Neural cell (in vitro differentiated cells): ENCODE measurements around the gene ANKS1B. TPM values are rescaled to one million over a fixed set of nuclear protein-coding genes. Genes with fewer than 3 reads are reported as not detected.
"Not testable (repeated sequence)": the region's sequence is repeated elsewhere in the genome, so short reads cannot be mapped to it uniquely, and the experiment has no call there.

ENCODE experiments used
- H2AFZ ChIP-seq: fragments of 200-600, 300-800 bp; sonication (generic), shearing (Covaris generic); 2 replicates; pipeline ENCODE4 v1.6.0; 2014; ENCODE audit warnings: low read depth, mild to moderate bottlenecking, antibody characterized with exemption, low read length, moderate library complexity
- H3F3A ChIP-seq: fragments of 200-600 bp; shearing (Covaris generic); 2 replicates; pipeline ENCODE4 v1.6.1; 2016; ENCODE audit warnings: mild to moderate bottlenecking, moderate library complexity, mixed read lengths, antibody characterized with exemption, low read length; ENCODE audit not compliant: insufficient read depth, poor library complexity, severe bottlenecking
- H3K27ac ChIP-seq: fragments of 200-600, 300-800 bp; sonication (generic), shearing (Covaris generic); 2 replicates; pipeline ENCODE4 v1.5.1; 2014; ENCODE audit warnings: mild to moderate bottlenecking, low read length, moderate library complexity
- H3K27me3 ChIP-seq: fragments of 300-800, 200-600 bp; sonication (generic), shearing (Covaris generic); 2 replicates; pipeline ENCODE4 v1.6.0; 2014; ENCODE audit warnings: mild to moderate bottlenecking, low read depth, low read length, moderate library complexity; ENCODE audit not compliant: insufficient read depth
- H3K36me3 ChIP-seq: fragments of 300-800, 200-600 bp; sonication (generic), shearing (Covaris generic); 2 replicates; pipeline ENCODE4 v1.5.1; 2014; ENCODE audit warnings: mild to moderate bottlenecking, antibody characterized with exemption, low read length, moderate library complexity; ENCODE audit not compliant: insufficient read depth
- H3K4me2 ChIP-seq: fragments of 300-800, 200-600 bp; sonication (generic), shearing (Covaris generic); 2 replicates; pipeline ENCODE4 v1.6.0; 2014; ENCODE audit warnings: mild to moderate bottlenecking, low read length
- H3K4me3 ChIP-seq: fragments of 300-800, 200-600 bp; sonication (generic), shearing (Covaris generic); 2 replicates; pipeline ENCODE4 v1.5.1; 2014; ENCODE audit warnings: mild to moderate bottlenecking, low read length, moderate library complexity
- H3K79me2 ChIP-seq: fragments of 200-600 bp; shearing (Covaris generic); replicated peaks from 2 replicates; pipeline ENCODE4 v1.6.0; 2014; ENCODE audit warnings: mild to moderate bottlenecking, low read length, moderate library complexity; ENCODE audit not compliant: insufficient read depth
- H3K9ac ChIP-seq: fragments of 300-800, 200-600 bp; sonication (generic), shearing (Covaris generic); 2 replicates; pipeline ENCODE4 v1.6.1; 2016; ENCODE audit warnings: mild to moderate bottlenecking, low read length, mixed read lengths
- H3K9me2 ChIP-seq: fragments of 200-600 bp; shearing (Covaris generic); 2 replicates; pipeline ENCODE4 v1.6.1; 2016; ENCODE audit warnings: mild to moderate bottlenecking, low read length, mixed read lengths; ENCODE audit not compliant: insufficient read depth
- H3K9me3 ChIP-seq: fragments of 200-600, 300-800 bp; sonication (generic), shearing (Covaris generic); 2 replicates; pipeline ENCODE4 v1.6.1; 2016; ENCODE audit warnings: mild to moderate bottlenecking, mixed run types, low read length, moderate library complexity, mixed read lengths
- H4K20me1 ChIP-seq: fragments of 200-600 bp; shearing (Covaris generic); 2 replicates; pipeline ENCODE4 v1.6.1; 2016; ENCODE audit warnings: mild to moderate bottlenecking, mixed run types; ENCODE audit not compliant: insufficient read depth
- CTCF ChIP-seq: fragments of 450-650 bp; IDR thresholded peaks from 2 replicates; pipeline ENCODE4 v1.5.1; 2014; ENCODE audit warnings: antibody characterized with exemption, mild to moderate bottlenecking, moderate library complexity; ENCODE audit not compliant: poor library complexity, severe bottlenecking
- EP300 ChIP-seq: fragments of 450-650 bp; conservative IDR thresholded peaks from 2 replicates; pipeline ENCODE4 v1.6.1; 2014; ENCODE audit warnings: antibody characterized with exemption, mild to moderate bottlenecking, moderate library complexity; ENCODE audit not compliant: poor library complexity, severe bottlenecking
- EZH2 ChIP-seq: fragments of 200-600, 300-800 bp; shearing (Covaris generic), sonication (generic); IDR thresholded peaks from 2 replicates; pipeline ENCODE4 v1.6.1; 2014; ENCODE audit warnings: antibody characterized with exemption, low read length, borderline replicate concordance, mild to moderate bottlenecking; ENCODE audit not compliant: insufficient read depth, poor library complexity, severe bottlenecking
- MXI1 ChIP-seq: fragments of 450-650 bp; conservative IDR thresholded peaks from 2 replicates; pipeline ENCODE4 v1.6.1; 2014; ENCODE audit warnings: antibody characterized with exemption, mild to moderate bottlenecking; ENCODE audit not compliant: poor library complexity, severe bottlenecking
- POLR2AphosphoS5 ChIP-seq: IDR thresholded peaks from 2 replicates; pipeline ENCODE4 v1.6.1; 2012
- RAD21 ChIP-seq: fragments of 450-650 bp; conservative IDR thresholded peaks from 2 replicates; pipeline ENCODE4 v1.6.1; 2014; ENCODE audit warnings: antibody characterized with exemption, mild to moderate bottlenecking, moderate library complexity
- REST ChIP-seq: IDR thresholded peaks from 2 replicates; pipeline ENCODE4 v1.6.1; 2012; ENCODE audit warnings: borderline replicate concordance
- SMC3 ChIP-seq: fragments of 450-650 bp; conservative IDR thresholded peaks from 2 replicates; pipeline ENCODE4 v1.6.1; 2014; ENCODE audit warnings: antibody characterized with exemption, mild to moderate bottlenecking, moderate library complexity; ENCODE audit not compliant: poor library complexity
- TAF1 ChIP-seq: IDR thresholded peaks from 2 replicates; pipeline ENCODE4 v1.6.1; 2012; ENCODE audit warnings: low read depth
- polyA plus RNA-seq: library from polyadenylated mRNA; depleted of rRNA; stranded (reverse); fragments of >200 nt; gene quantifications from 2 replicates; pipeline ENCODE4 v1.2.3, GENCODE V29; 2014

The ANKS1B gene
- polyA plus RNA-seq, 1 donor from 2014 or later: 65.6 TPM

- Histone ChIP-seq H3K27me3 (no peaks in the 10 kb centered on the region), H3K9me3 (no peaks in the 10 kb centered on the region), H3K27ac (no peak overlapping the region), H2AFZ (no peak overlapping the region), H3K36me3 (no peaks in the 10 kb centered on the region), H4K20me1 (no peaks in the 10 kb centered on the region), H3K9me2 (no peaks in the 10 kb centered on the region), H3K9ac (no peak overlapping the region), H3F3A (no peaks in the 10 kb centered on the region), H3K4me3 (no peak overlapping the region), H3K4me2 (no peak overlapping the region), H3K79me2 (no peaks in the 10 kb centered on the region)
- TF ChIP-seq RAD21 (no peak), EZH2 (no peak), EP300 (no peak), POLR2AphosphoS5 (no peak), TAF1 (no peak), MXI1 (no peak), REST (no peak), SMC3 (no peak), CTCF (no peak)
These were observed 184.1 kb downstream of the ANKS1B start for GRCh38 chr12:99800605-99801004.

GRCh38 chr12:99797931-99798330, 186.8 kb downstream of the ANKS1B start:
- H3K36me3 ChIP-seq, H3K9me2 ChIP-seq, H4K20me1 ChIP-seq, H3K9me3 ChIP-seq, H3K27me3 ChIP-seq, H3K4me3 ChIP-seq, H3F3A ChIP-seq, H3K27ac ChIP-seq, H3K9ac ChIP-seq, H3K79me2 ChIP-seq, H2AFZ ChIP-seq, H3K4me2 ChIP-seq: not testable (repeated sequence)

GRCh38 chr12:99783421-99783820, 201.3 kb downstream of the ANKS1B start:
- no peaks in the 10 kb centered on the region for H3K36me3 ChIP-seq
- H4K20me1 ChIP-seq: no peaks in the 10 kb centered on the region
- no peak overlapping the region for H3K9ac ChIP-seq
- H3K4me2 ChIP-seq: no peak overlapping the region
- H2AFZ ChIP-seq: no peak overlapping the region
- H3K27ac ChIP-seq: no peak overlapping the region
- no peak overlapping the region for H3K4me3 ChIP-seq
- no peaks in the 10 kb centered on the region for H3K9me2 ChIP-seq
- H3K27me3 ChIP-seq: no peaks in the 10 kb centered on the region
- H3F3A ChIP-seq: no peaks in the 10 kb centered on the region
- no peaks in the 10 kb centered on the region for H3K79me2 ChIP-seq
- no peaks in the 10 kb centered on the region for H3K9me3 ChIP-seq
- no peak for TF ChIP-seq TAF1
